ENCODE measurements around the gene CNTNAP2.

CNTNAP2 gene

DNA sequence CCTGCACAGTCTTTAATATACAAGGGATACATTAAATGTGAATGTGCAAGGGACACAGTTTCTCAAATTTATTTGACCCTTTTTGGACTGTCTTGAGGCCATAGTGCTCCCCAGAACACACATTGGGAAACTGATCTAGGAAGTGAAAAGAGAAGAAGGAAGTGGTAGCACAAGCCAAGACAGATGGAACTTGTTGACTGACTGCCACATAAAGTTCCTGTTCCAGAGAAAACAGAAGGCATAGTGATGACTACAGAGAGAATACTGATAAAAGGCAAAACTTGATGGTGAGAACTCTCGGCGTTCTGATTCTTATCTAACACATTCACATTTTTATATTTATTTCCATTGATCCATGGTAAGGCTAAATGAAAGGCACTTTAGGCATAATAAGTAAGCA is 1216.4 kb downstream of the CNTNAP2 start:
- Histone ChIP-seq H3K27ac (no peak overlapping the region), H3K4me3 (no peak overlapping the region)
- no peak for DNase-seq (ENCODE audit: low spot score)
- TF ChIP-seq, protein P1, sequence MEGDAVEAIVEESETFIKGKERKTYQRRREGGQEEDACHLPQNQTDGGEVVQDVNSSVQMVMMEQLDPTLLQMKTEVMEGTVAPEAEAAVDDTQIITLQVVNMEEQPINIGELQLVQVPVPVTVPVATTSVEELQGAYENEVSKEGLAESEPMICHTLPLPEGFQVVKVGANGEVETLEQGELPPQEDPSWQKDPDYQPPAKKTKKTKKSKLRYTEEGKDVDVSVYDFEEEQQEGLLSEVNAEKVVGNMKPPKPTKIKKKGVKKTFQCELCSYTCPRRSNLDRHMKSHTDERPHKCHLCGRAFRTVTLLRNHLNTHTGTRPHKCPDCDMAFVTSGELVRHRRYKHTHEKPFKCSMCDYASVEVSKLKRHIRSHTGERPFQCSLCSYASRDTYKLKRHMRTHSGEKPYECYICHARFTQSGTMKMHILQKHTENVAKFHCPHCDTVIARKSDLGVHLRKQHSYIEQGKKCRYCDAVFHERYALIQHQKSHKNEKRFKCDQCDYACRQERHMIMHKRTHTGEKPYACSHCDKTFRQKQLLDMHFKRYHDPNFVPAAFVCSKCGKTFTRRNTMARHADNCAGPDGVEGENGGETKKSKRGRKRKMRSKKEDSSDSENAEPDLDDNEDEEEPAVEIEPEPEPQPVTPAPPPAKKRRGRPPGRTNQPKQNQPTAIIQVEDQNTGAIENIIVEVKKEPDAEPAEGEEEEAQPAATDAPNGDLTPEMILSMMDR (IDR thresholded peaks at IDR 0.05): no peak

DNA sequence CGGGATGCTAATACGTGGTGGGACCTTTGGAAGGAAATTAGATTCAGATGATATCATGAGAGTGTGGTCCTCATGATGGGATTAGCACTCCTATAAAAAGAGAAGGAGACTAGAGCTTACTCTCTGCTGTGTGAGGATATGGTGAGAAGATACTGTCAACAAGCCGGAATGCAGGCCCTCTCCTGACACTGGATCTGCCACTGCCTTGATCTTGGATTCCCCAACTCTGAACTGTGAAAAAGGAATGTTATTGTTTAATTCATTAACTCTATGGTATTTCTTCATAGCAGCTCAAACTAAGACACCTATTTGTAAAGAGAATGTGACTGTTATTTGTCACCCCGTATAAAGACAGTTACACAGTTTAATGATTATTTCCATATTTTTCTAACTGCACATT is 1246.5 kb downstream of the CNTNAP2 start:
- Histone ChIP-seq H3K27ac (no peak overlapping the region), H3K4me3 (no peak overlapping the region)
- TF ChIP-seq, protein P1 (IDR thresholded peaks at IDR 0.05): no peak

DNA sequence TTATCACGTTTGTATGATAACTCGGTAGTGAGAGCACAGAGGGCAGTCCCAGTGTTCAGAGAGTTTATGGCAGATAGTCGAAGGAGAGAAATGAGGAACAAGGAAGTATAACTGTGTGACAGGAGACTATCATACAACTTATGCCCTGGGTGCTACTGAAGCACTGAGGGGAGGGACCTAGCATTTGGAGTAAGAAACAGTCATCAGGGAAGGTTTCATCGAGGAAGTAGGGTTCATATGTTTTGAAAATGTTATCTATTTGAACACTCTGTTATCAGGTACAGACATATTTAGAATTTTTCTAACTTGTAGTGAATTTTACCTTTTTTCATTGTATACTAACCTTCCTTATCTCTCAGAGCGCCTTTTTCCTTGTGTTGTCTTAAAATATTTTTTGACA is 1259.6 kb downstream of the CNTNAP2 start:
- Histone ChIP-seq H3K4me3 (no peak overlapping the region), H3K27ac (no peak overlapping the region)
- TF ChIP-seq, protein P1 (IDR thresholded peaks at IDR 0.05): no peak
- DNase-seq (ENCODE audit: low spot score): no peak

More for the DNA sequence above, 1246.5 kb downstream of the CNTNAP2 start:
- DNase-seq (ENCODE audit: low spot score): no peak

DNA sequence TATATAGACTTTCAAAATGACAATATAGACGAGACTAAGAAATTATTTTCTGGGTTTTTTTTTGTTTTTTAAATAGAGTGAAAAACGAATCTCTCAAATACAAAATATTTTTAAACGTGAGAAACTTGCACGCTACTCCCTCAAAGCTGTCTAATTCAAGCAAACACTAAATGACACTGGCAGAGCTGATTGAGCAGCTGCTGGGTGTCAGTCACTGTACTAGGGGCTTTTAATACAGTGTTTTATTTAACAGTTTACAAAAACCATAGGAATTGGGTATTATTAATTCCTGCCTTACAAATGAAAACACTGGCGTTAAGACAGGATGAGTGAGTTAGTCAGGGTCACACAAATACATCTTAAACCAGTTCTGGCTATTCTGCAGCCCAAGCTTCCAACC is 1264.3 kb downstream of the CNTNAP2 start:
- TF ChIP-seq, protein P1 (IDR thresholded peaks at IDR 0.05): no peak
- Histone ChIP-seq H3K4me3 (no peak overlapping the region), H3K27ac (no peak overlapping the region)
- no peak for DNase-seq (ENCODE audit: low spot score)

DNA sequence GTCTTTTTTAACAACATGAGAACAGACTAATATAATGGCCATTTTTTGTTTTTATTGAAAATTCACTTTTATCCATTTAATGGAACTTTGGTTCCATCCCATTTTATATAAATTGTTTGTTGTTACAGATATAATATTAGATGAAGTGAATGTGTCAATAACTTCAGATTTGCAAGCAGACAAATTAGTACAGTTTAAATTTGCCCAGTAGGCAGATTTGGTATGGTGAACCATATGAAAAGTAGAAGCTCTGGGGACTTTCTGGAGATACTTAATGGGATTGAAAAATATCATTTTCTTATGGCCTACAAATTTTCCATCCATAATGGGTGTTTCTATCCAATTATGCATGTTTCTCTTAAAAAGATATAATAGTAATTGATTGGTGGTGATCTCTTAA is 1277.7 kb downstream of the CNTNAP2 start:
- no peak for DNase-seq (ENCODE audit: low spot score)
- Histone ChIP-seq H3K4me3 (no peak overlapping the region), H3K27ac (no peak overlapping the region)
- TF ChIP-seq, protein P1 (IDR thresholded peaks at IDR 0.05): no peak

DNA sequence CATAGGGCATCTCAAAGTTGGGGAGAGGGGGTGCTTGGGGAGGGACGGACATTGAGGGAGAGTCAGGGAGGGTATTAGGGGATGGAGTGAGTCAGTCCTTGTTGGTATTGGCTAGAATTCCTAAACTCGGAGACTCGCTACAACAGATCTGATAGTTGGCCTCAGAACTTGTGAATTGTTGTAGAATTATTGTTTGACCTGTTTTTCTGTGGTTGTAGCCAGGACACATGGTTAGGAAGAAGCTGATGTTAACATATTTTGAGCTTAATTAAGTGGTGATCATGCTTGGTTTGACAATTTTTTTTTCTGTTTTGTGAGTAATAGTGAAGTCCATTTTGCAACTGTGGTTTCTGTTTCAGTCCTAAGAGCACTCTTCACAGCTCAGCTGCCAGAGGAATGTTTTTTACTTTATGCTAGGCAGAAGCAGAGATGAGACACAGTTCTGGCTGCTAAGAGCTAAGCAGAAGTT is 1283.7 kb downstream of the CNTNAP2 start:
- no peak overlapping the region for H3K27ac ChIP-seq
- TF ChIP-seq, protein P1 (IDR thresholded peaks at IDR 0.05): no peak
- peak overlapping the region; percentile 46 for H3K4me3 ChIP-seq
- DNase-seq (ENCODE audit: low spot score): no peak

DNA sequence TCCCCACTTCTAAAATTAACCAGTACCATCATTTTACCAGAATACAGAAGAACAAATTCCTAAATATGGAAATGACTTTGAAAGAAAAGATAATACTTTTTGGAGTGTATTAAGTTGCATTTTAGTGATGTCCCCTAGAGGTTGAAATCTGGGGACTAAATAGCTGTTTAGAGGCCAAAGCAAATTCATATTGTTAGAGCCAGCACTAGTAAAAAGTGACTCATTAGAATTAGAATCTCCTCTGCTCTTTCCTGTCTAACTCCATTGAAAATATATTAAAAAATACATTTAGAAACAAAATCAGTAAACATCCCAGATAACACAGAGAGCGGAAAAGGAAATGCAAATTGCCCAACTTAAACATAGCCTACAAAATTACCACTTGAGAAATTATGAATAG is 1284.3 kb downstream of the CNTNAP2 start:
- Histone ChIP-seq H3K4me3 (no peak overlapping the region), H3K27ac (no peak overlapping the region)
- TF ChIP-seq, protein P1 (IDR thresholded peaks at IDR 0.05): no peak
- DNase-seq (ENCODE audit: low spot score): no peak

Measured in coronary artery (tissue), 2 donors.